ENCODE measurements around the gene GSAP.

GSAP gene

DNA sequence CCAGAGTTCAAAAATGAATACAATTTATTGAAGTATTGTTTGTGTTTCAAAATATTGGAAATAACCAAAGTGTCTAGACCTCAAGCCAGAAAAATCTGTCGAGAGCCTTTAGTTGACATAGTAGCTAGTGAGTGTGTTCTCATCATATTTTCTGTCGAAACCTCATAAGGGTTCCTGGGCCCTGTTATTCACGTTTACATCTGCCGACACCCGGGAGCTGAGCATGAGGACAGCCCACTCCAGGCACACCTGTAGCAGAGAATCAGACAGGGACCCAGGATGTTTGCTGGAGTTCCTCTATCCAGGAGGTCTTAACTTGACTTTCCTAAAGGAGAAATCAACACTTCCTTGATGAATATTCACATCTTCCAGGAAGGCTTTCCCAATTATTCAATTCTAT lies 144.4 kb downstream of the GSAP start:
- DNase-seq = no peak

DNA sequence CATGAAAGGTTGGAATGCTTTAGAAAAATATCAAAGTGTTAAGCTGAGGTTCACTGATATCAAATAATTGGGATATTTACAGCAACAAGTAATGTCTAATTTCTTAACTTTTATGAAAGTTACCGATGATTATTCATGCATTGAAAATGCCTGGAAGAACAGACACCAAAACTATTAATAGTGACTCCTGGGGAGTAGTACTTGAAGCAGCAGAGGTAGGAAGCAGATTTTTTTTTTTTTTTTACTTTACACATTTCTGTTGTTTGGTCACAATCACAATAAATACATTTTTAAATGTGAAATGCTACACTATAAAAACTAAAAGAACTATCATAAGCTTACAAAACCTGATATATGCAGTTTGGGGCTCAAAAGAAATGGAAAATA lies 146.1 kb downstream of the GSAP start:
- no peak for DNase-seq

DNA sequence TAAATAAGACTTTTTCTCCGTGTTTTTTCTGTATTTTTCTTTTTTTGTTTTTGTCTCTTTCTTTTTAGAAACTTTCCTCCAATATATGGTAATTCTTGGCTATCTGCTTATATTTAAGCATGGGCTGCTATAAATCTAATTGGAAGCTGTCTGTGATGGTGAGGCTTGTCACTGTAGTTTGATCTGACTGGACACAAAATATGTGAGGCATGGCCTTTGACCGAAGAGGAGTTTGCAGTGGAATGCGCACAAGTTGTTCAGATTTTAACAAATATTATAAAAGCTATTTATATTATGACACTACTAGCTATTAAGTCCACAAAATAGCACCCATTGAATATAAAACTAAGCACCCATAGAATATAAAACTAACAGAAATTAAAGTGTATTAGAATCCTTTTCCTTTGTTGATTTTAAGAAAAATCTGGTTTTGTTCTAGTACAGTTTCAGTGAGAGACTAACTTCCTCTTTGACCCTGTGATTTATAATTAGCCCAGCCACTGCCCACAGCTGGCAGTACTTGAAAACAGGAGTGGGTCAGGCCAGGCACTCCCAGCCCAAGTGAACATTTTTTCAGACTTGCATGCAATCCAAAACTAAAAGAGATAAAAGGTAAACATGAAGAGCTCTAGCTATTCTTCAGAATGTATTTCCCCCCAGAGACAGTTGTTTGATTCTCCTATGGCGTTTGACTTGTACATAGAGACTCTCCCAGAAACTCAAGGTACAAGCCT lies 146.6 kb downstream of the GSAP start:
- no peak for DNase-seq

DNA sequence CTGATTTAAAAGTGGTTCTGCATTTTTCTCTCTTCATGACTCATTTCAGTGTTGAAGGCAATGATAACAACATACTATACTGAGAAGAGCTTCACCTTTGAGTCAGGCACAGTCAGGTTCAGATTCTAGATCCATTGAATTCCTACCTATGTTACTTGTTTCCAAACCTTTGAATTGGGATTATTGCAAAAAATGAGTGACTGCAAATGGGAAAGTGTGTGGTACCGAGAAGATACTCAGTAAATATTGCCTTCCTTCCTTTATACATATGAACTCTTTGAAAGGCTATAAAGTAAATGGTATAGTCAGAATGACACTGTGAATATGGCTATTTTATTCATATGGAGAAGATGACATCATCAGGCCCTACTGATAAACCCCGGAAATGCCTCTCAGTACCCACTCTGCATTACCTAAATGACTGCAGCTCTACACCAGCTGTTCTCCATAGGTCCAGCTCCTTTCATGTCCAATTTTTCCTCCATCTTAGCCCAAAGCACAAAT lies 149.8 kb downstream of the GSAP start:
- DNase-seq = no peak

DNA sequence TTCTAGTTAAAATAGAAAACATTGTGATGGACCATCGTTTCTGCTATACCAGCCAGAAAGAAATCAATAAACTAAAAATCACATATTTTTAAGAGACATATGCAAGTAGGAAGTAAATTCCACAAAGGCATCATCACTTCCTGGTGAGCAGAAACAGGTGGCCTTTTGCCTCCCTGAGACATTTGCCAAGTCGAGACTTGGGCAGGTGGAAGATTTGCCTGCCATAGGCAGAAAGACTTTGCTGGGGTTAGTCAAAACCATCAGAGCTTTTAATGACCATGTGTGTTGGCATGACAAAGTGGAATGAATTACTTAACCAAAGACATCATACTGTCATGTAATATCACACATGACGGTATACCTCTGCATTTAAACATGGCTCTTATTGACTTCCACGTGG lies 150.5 kb downstream of the GSAP start:
- no peak for DNase-seq

DNA sequence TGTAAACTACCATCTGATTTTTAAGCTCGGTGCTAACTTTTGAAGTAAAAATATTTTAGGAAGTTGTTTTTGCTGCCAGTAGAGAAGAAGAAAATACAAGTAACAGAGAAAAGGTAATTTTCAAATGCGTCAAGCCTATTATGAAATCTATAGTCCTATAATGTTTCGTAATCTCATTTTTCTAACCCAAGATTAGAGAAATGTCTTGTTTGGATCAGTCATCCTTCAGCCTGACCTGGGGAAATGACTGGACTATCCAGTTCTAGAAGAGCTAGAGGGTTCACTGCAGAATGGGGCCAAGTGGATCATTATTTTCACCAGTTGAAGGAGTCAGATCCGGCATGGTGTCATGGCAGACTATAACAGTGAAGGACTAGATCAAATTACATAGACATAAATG lies 153.8 kb downstream of the GSAP start:
- DNase-seq = no peak
